Liver (tissue), 9 donors: ENCODE results near the gene KCNIP4. TPM values are rescaled to one million over a fixed set of nuclear protein-coding genes. Genes with fewer than 3 reads are reported as not detected.

ENCODE experiments used
- DNase-seq: peaks from one replicate; pipeline ENCODE4 v3.0.0-alpha.2; 2017; ENCODE audit warnings: low spot score
- H3K27ac ChIP-seq, 2 donors: one replicate each; pipeline ENCODE4 v1.7.0; 2013; ENCODE audit warnings: inconsistent platforms in 2 of 2, low read length in 2 of 2, control low read depth in 1 of 2, low read depth in 1 of 2, mild to moderate bottlenecking in 1 of 2
- H3K27me3 ChIP-seq, 4 donors: one replicate each; pipeline versions ENCODE4 v1.6.1 to v1.7.0; 2013; ENCODE audit warnings: low read length in 3 of 4, inconsistent platforms in 1 of 4, mild to moderate bottlenecking in 1 of 4, moderate library complexity in 1 of 4; ENCODE audit not compliant: control insufficient read depth in 4 of 4, insufficient read depth in 4 of 4
- H3K36me3 ChIP-seq, 4 donors: one replicate each; pipeline versions ENCODE4 v1.6.1 to v1.7.0; 2013; ENCODE audit warnings: low read length in 3 of 4, mild to moderate bottlenecking in 3 of 4, low read depth in 1 of 4, moderate library complexity in 1 of 4; ENCODE audit not compliant: control insufficient read depth in 4 of 4, insufficient read depth in 3 of 4
- H3K4me1 ChIP-seq, 4 donors: one replicate each; pipeline versions ENCODE4 v1.6.1 to v1.7.0; 2013; ENCODE audit warnings: low read length in 3 of 4, mild to moderate bottlenecking in 3 of 4, moderate library complexity in 1 of 4; ENCODE audit not compliant: control insufficient read depth in 4 of 4, insufficient read depth in 4 of 4
- H3K4me3 ChIP-seq, 3 donors: one replicate each; pipeline versions ENCODE4 v1.6.1 to v1.7.0; 2013; ENCODE audit warnings: low read length in 3 of 3, control low read depth in 1 of 3, low read depth in 1 of 3, mild to moderate bottlenecking in 1 of 3
- H3K9ac ChIP-seq, 2 donors: one replicate each; pipeline ENCODE4 v1.7.0; 2013; ENCODE audit warnings: low read length in 2 of 2, mild to moderate bottlenecking in 2 of 2, moderate library complexity in 2 of 2, control low read depth in 1 of 2, low read depth in 1 of 2
- H3K9me3 ChIP-seq, 4 donors: one replicate each; pipeline versions ENCODE4 v1.6.1 to v1.7.0; 2013; ENCODE audit warnings: low read length in 3 of 4; ENCODE audit not compliant: control insufficient read depth in 4 of 4
- FOXA1 ChIP-seq: IDR thresholded peaks from 2 replicates; pipeline ENCODE4 v1.6.1; 2016; ENCODE audit warnings: antibody characterized with exemption
- FOXA2 ChIP-seq: IDR thresholded peaks from 2 replicates; pipeline ENCODE4 v1.6.1; 2016; ENCODE audit warnings: antibody characterized with exemption
- HNF4A ChIP-seq, 2 donors: conservative IDR thresholded peaks; 2 replicates each; pipeline ENCODE4 v1.6.1; 2016; ENCODE audit warnings: antibody characterized with exemption in 2 of 2, mild to moderate bottlenecking in 2 of 2
- HNF4G ChIP-seq: IDR thresholded peaks from 2 replicates; pipeline ENCODE4 v1.6.1; 2016; ENCODE audit warnings: antibody characterized with exemption
- JUND ChIP-seq, 2 donors: IDR thresholded peaks; 2 replicates each; pipeline ENCODE4 v1.6.1; 2016; ENCODE audit warnings: antibody characterized with exemption in 2 of 2
- MAX ChIP-seq: IDR thresholded peaks from 2 replicates; pipeline ENCODE4 v1.6.1; 2016; ENCODE audit warnings: antibody characterized with exemption
- NR2F2 ChIP-seq: IDR thresholded peaks from 2 replicates; pipeline ENCODE4 v1.6.1; 2016; ENCODE audit warnings: antibody characterized with exemption
- RAD21 ChIP-seq, 2 donors: IDR thresholded peaks; 2 replicates each; pipeline ENCODE4 v1.6.1; 2016; ENCODE audit warnings: antibody characterized with exemption in 2 of 2, mild to moderate bottlenecking in 2 of 2
- RXRA ChIP-seq, 2 donors: IDR thresholded peaks; 2 replicates each; pipeline ENCODE4 v1.6.1; 2017 to 2018; ENCODE audit warnings: antibody characterized with exemption in 2 of 2, mild to moderate bottlenecking in 1 of 2
- SP1 ChIP-seq: IDR thresholded peaks from 2 replicates; pipeline ENCODE4 v1.6.1; 2018; ENCODE audit warnings: antibody characterized with exemption, mild to moderate bottlenecking
- TAF1 ChIP-seq: conservative IDR thresholded peaks from 2 replicates; pipeline ENCODE4 v1.6.1; 2016; ENCODE audit warnings: antibody characterized with exemption, mild to moderate bottlenecking
- YY1 ChIP-seq: IDR thresholded peaks from 2 replicates; pipeline ENCODE4 v1.6.1; 2016; ENCODE audit warnings: antibody characterized with exemption, mild to moderate bottlenecking
- ZBTB33 ChIP-seq: IDR thresholded peaks from 2 replicates; pipeline ENCODE4 v1.6.1; 2016; ENCODE audit warnings: antibody characterized with exemption
- WGBS: extraction: QIAGEN DNeasy Blood & Tissue Kit; methylation state at CpG from one replicate; pipeline ENCODE4 v1.1.7; 2013; 5-methylcytosine and 5-hydroxymethylcytosine counted together
- polyA plus RNA-seq, 2 donors: library from polyadenylated mRNA; stranded (reverse) in 1 of 2; unstranded in 1 of 2; fragments of 200-250 nt in 1 of 2; fragments of >200 nt in 1 of 2; fragmentation: Nextera tagmentation in 1 of 2; extraction: Ambion mirVana in 1 of 2; gene quantifications; one replicate each; pipeline versions ENCODE4 v1.2.1 to v1.2.3, GENCODE V29; 2013 to 2015
- total RNA-seq, 2 donors: library from RNA; depleted of rRNA; stranded (reverse); fragments of >200 nt; gene quantifications; one replicate each; pipeline ENCODE4 v1.2.3, GENCODE V29; 2014
- TF ChIP-seq, protein P1 (sequence below): IDR thresholded peaks from 2 replicates; pipeline ENCODE4 v1.6.1; 2016; ENCODE audit warnings: antibody characterized with exemption, mild to moderate bottlenecking
- TF ChIP-seq, protein P2 (sequence below): IDR thresholded peaks from 2 replicates; pipeline ENCODE4 v1.6.1; 2016; ENCODE audit warnings: antibody characterized with exemption
- donor health status: healthy.
- donor health status: healthy.
- donor health status: healthy.
- donor health status: healthy.
- donor health status: healthy.

The KCNIP4 gene
- total and polyA plus RNA-seq, 4 donors: 0.08 to 0.14 TPM; not detected in 2

GRCh38 chr4:21380861-21381260 lies 567.7 kb downstream of the KCNIP4 start:
- Histone ChIP-seq H3K27ac (no peak overlapping the region), H3K9ac (no peak overlapping the region), H3K27me3 (peaks cover 0 to 3% (median 0%) of the 10 kb centered on the region in 4 donors), H3K36me3 (no peaks in the 10 kb centered on the region), H3K9me3 (no peaks in the 10 kb centered on the region), H3K4me1 (no peaks in the 10 kb centered on the region), H3K4me3 (no peak overlapping the region)
- 64% methylated on average over 3 of the region's 3 CpGs for WGBS
- DNase-seq: no peak
- TF ChIP-seq FOXA2 (no peak), RAD21 (IDR thresholded peaks at IDR 0.05) (no peak), JUND (IDR thresholded peaks at IDR 0.05) (no peak), RXRA (IDR thresholded peaks at IDR 0.05) (no peak), HNF4G (no peak), ZBTB33 (no peak), FOXA1 (no peak), YY1 (no peak), SP1 (no peak), NR2F2 (no peak), HNF4A (conservative IDR thresholded peaks at IDR 0.05) (no peak), TAF1 (no peak)
- TF ChIP-seq, protein P1, sequence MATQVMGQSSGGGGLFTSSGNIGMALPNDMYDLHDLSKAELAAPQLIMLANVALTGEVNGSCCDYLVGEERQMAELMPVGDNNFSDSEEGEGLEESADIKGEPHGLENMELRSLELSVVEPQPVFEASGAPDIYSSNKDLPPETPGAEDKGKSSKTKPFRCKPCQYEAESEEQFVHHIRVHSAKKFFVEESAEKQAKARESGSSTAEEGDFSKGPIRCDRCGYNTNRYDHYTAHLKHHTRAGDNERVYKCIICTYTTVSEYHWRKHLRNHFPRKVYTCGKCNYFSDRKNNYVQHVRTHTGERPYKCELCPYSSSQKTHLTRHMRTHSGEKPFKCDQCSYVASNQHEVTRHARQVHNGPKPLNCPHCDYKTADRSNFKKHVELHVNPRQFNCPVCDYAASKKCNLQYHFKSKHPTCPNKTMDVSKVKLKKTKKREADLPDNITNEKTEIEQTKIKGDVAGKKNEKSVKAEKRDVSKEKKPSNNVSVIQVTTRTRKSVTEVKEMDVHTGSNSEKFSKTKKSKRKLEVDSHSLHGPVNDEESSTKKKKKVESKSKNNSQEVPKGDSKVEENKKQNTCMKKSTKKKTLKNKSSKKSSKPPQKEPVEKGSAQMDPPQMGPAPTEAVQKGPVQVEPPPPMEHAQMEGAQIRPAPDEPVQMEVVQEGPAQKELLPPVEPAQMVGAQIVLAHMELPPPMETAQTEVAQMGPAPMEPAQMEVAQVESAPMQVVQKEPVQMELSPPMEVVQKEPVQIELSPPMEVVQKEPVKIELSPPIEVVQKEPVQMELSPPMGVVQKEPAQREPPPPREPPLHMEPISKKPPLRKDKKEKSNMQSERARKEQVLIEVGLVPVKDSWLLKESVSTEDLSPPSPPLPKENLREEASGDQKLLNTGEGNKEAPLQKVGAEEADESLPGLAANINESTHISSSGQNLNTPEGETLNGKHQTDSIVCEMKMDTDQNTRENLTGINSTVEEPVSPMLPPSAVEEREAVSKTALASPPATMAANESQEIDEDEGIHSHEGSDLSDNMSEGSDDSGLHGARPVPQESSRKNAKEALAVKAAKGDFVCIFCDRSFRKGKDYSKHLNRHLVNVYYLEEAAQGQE: no peak
- TF ChIP-seq, protein P2, sequence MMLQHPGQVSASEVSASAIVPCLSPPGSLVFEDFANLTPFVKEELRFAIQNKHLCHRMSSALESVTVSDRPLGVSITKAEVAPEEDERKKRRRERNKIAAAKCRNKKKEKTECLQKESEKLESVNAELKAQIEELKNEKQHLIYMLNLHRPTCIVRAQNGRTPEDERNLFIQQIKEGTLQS: no peak

DNA sequence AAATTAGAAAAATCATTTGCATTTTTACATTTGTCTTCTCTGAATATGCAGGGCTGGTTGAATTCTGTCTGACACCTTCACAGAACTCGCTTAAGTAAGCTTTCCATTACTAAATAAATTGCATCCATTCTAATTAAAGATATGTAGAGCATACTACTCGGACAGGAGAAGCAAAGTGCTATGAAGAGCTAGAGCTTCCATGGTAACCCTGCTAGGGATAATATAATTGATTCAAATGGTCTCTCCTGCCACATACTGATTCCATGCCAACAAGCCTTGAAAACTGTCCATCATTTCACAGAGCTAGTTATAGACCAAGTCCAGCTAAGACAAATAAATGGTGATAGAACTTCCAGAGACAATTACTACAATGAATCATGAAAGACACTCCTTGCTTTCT lies 571.5 kb downstream of the KCNIP4 start:
- Histone ChIP-seq H3K9ac (no peak overlapping the region), H3K36me3 (no peaks in the 10 kb centered on the region), H3K9me3 (no peaks in the 10 kb centered on the region), H3K4me3 (no peak overlapping the region), H3K27me3 (peaks cover 0 to 3% (median 0%) of the 10 kb centered on the region in 4 donors), H3K27ac (no peak overlapping the region), H3K4me1 (no peaks in the 10 kb centered on the region)
- TF ChIP-seq JUND (IDR thresholded peaks at IDR 0.05): no peak
- TF ChIP-seq, protein P2: no peak
- no peak for TF ChIP-seq HNF4G
- TF ChIP-seq ZBTB33: no peak
- no peak for TF ChIP-seq TAF1
- no peak for TF ChIP-seq NR2F2
- no peak for TF ChIP-seq MAX
- no peak for DNase-seq
- 70% methylated on average over 2 of the region's 2 CpGs for WGBS
